Panc1 (cell line): ENCODE measurements around the gene ULBP2.

Experiments
- POLR2AphosphoS5 ChIP-seq: IDR thresholded peaks from 2 replicates; pipeline ENCODE4 v1.6.1; 2012; ENCODE audit warnings: mild to moderate bottlenecking, low read depth, low read length, moderate library complexity
- TF ChIP-seq, protein P1 (sequence below): fragments of 450-650 bp; IDR thresholded peaks from 2 replicates; pipeline ENCODE4 v1.5.1; 2017; ENCODE audit warnings: mild to moderate bottlenecking

DNA sequence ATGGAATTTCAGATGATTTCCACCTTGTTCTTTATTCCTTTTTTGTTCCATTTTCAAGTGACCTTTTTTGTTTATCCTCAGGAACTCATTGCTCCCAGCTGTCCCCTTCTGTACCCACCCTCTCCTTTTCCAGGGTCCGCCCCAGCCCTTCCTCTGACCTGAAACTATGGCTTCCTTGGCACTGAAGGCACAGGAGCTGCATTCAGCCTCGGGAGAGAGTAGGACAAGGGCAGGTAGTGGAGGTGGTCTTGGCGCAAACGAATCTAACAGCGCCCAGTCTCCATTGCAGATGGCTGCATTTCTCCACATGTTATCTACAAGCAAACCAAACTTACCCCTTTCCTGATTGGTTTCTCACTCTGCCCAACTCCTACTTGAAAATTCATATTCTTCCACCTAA is 8.8 kb upstream of the ULBP2 start:
- no peak for TF ChIP-seq POLR2AphosphoS5
- TF ChIP-seq, protein P1, sequence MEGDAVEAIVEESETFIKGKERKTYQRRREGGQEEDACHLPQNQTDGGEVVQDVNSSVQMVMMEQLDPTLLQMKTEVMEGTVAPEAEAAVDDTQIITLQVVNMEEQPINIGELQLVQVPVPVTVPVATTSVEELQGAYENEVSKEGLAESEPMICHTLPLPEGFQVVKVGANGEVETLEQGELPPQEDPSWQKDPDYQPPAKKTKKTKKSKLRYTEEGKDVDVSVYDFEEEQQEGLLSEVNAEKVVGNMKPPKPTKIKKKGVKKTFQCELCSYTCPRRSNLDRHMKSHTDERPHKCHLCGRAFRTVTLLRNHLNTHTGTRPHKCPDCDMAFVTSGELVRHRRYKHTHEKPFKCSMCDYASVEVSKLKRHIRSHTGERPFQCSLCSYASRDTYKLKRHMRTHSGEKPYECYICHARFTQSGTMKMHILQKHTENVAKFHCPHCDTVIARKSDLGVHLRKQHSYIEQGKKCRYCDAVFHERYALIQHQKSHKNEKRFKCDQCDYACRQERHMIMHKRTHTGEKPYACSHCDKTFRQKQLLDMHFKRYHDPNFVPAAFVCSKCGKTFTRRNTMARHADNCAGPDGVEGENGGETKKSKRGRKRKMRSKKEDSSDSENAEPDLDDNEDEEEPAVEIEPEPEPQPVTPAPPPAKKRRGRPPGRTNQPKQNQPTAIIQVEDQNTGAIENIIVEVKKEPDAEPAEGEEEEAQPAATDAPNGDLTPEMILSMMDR: no peak
